ENCODE results near the gene ECM1.

Gene ECM1

DNA sequence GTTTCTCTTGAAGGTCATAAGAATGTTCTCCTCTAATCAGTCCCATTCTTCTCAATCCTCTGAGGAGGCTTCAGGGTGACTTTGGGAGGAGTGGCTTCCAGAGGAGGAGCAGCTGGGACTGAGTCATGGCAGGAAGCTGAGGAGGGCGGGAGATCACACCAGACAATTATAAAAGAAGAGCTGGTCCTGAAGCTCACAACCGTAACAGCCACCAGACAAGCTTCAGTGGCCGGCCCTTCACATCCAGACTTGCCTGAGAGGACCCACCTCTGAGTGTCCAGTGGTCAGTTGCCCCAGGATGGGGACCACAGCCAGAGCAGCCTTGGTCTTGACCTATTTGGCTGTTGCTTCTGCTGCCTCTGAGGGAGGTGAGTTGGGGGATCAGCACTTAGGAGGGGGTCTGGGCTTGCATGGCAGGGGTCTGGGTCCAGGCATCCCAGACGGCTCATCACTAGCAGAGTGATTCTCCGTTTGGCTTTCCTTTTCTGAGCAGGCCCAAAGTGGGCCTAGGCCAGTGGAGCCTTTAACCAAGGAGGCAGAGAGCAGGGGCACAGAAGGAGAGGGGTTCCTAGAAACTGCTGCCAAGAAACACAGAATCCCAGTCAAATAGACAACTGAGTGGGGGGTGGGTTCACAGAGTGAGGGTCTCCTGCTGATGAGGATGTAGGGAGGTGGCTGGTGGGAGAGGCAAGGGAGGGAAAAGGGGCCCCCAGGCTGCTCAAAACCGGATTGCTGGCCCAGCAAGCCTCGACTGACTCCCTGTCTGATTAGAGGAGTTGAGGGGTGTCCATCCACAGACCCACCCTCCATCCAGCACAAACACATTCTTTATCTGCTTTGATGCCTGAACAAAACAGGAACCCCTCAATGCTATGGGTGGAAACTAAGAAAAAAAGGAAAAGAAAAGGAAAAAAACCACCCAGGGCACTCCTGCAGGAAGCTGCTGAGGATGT is at the start of gene ECM1:
Gene ECM1 (plus strand): TSS at position 198 of the 953 bp plus-strand sequence. CDS start 101 bp downstream, at position 299.
- no peak for DNase-seq

DNA sequence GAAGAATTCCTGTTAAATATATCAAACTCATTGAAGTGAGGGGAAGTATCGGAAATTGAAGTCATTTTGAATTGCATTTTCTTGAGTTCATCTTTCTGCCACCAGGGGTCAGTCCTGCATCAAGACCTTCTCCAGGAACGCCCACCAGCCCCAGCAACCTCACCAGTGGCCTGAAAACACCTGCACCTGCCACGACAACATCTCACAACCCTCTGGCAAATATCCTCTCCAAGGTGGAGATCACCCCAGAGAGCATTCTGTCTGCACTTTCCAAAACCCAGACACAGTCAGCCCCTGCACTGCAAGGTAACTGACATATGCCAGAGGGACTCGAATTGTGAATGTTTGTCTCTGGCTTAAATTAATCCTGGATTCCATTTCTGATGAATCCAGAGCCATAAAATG is 43.5 kb upstream of the ECM1 start:
- peak; percentile 65 for DNase-seq

DNA sequence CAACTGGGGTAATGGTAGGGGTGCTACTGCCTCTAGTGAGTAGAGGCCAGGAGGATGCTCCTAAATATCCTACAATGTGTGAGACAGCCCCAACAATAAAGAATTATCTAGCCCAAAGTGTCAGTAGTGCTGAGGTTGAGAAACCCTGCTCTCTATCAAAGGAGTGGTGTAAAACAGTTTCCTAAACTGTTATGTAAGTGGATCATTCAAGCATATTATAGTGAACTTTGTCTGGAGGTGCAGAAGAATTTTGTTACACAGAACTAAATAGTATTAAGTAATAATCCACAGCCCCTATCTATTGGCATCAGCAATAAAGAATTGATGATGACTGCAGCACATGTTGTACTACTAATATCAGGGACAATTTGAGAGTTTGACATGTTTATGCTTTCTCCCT is 40.9 kb upstream of the ECM1 start:
- no peak for DNase-seq

DNA sequence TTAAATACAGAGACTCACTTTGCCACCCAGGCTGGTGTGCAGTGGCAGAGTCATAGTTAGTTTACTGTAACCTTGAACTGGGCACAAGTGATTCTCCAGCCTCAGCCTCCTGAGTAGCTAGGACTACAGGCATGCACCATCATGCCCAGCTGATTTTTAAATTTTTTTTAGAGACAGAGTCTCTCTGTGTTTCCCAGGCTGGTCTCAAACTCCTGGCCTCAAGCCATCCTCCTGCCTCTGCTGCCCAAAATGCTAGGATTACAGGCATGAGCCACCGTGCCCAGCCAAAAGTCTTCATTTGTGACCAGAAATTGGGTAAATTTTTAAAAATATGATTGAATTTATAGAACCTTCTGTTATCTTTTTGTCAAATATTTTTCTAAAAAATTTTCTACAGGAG is 38.6 kb upstream of the ECM1 start:
- no peak for DNase-seq

DNA sequence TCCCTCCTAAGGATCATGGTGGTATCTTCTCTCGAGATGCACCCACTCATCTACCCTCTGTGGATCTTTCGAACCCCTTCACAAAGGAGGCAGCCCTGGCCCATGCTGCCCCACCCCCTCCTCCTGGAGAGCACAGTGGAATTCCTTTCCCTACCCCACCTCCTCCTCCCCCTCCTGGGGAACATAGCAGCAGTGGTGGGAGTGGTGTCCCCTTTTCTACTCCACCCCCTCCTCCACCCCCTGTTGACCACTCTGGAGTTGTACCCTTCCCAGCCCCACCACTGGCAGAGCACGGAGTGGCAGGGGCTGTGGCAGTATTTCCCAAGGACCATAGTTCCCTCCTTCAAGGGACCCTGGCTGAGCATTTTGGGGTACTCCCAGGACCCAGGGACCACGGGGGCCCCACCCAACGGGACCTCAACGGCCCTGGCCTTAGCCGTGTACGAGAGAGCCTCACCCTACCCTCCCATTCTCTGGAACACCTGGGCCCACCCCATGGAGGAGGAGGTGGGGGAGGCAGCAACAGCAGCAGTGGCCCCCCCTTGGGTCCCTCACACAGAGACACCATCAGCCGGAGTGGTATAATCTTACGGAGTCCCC is 35.2 kb upstream of the ECM1 start:
- DNase-seq, result no peak

DNA sequence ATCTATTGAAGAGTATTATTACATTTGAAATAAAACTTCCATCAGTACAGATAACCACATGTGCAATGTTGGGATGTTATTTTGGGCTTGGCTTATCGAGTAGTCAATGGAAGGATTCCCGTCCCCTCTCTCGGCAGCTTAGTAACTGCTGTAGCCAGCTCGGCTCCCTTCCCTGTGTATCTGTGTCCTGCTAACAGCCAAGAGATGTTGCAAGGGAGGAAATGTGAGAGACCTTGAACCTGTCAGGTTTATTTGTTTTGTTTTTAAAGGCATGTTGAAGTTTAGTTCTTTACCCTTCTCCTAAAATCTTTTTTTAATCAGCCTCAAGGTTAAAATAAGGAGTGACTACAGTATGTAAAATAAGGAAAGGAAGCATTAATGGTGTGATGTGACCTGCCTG is 34.2 kb upstream of the ECM1 start:
- DNase-seq, result no peak

DNA sequence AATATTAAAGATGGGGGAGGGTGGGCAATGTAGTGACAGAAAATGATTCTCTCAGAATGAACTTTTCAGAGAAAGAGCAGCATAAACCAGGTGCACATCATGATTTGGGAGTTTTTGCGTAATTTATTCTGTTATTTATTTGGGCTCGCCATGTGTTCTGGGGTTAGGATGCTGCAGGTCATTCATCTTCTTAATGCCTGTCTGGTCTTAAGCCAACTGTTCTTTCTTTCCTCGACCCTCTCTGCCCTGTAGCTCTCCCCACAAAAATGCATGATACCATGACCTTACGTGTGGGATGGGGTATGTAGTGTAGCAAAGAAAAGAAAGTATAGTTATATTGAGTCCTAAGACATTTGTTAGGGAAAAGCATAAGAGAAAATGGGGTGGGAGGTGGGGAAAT is 33.0 kb upstream of the ECM1 start:
- DNase-seq, result no peak

DNA sequence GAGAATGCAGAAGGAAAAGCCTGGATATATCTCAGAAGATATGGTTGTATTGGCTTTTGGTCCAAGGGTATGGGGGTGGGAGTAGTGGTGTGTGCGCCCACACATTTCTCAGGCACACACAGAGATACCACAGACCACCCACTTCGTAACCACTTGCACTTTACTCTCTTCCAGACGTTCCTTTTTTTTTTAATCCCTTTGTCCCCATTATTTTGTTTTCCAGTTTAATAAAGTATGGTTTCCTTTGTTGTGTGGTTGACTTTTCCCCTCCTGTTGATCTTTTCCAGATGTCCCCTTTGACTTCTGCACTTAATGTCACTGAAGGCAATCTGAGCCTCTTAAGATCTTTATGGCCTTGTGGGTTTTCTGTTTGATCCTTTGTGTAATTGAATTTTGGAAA is 31.2 kb upstream of the ECM1 start:
- DNase-seq, result no peak

DNA sequence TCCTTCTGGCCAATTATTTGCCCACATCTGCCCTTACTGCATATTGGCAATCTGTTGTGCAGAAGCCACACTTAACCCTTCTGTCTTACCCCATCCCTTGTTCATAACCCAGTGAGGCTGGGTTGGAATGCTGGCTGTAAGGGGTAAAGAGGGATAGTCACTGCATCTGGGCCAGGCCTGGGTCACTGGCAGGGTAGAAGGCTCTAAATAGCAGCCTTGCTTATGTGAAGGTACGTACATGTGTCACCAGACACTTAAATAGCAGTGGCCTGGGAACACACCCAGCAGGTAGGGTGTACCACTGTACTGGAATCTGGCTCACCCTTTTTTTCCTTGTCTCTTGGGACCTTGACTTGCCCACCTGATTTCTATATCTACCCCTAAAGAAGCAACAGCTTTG is 30.6 kb upstream of the ECM1 start:
- DNase-seq, result no peak

DNA sequence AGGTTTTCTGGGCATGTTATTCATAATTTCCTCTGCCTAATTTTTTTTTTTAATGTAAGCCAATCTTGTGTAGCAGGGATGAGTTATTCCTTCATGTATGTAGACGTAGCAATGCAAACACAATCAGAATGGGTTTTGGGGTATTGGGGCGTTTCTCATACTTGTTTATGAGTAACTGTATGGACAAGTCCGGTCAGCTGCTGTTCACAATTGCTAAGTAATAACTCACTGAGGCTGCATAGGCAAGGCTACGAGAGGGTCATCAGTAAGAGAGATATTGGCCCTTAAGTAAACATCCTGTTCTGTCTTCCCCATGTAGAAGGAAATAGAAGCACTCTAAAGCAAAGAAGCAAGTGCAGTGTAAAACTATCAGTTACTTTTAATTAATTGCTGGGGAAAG is 30.2 kb upstream of the ECM1 start:
- no peak for DNase-seq

DNA sequence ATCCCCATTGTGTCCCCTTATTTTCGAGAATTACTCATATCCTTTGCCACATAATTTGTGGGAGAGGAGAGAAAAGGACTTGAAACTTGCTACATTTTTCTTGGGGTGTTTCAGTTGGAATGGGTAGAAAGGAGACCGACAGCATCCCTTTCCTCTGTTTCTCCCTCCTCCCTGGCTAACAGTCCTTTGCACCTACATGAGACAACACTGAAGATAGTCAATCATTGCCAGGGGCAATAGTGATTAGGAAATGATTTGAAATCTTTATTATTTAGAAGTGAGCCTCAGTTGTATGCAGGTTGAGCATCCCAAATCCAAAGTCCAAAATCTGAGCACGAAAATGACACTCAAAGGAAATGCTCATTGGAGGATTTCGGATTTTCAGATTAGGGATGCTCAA is 28.5 kb upstream of the ECM1 start:
- DNase-seq, result no peak

DNA sequence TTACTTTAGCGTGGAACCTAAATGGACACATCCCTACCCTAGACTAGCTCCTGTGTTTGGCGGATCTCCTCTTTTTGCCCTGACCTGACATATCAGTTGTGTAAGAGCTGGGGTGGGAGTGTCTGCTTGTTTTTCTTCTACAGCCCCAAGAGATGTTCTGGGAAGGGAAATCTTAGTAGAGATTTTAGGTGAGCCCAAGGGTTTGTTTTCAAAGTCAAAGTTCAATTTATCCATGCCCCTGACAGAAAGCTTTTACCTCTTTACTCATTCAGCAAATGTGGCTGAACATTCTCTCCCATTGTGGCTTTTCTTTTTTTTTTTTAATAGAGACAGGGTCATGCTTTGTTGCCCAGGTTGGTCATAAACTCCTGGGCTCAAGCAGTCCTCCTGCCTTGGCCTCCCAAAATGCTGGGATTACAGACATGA is 28.0 kb upstream of the ECM1 start:
- no peak for DNase-seq

DNA sequence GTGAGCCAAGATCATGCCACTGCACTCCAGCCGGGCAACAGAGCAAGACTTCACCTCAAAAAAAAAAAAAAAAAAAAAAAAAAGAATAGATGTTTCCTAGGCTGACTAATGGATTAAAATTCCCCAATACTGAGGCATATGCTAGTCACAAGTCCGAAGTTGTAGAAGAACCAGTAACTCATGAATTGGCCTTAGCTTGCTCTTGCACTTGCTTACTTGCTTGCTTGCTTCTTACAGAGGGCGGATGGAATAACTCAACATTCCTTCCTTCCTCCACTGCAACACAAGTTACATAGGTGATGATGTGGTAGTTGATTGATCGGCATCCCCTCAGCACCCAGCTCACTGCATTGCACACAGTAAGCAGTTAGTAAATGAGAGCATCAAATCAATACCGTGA is 23.5 kb upstream of the ECM1 start:
- no peak for DNase-seq

DNA sequence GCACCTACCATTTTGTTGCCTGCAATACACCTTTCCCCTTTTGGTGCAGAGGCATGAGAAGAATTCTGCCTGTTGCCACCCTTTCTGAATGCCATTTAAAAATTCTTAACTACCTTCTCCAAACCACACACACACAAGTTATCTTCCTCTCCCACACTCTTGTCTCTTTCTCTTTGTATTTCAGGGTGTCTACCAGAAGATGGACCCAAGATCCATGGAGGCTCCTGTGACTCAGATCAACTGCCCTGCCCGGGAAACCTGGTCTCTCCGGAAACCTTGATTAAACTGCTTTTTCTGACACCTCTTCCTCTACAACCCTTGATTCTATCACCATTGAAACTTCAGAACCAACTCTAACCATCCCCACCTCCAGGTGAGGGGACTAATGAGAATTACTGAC is 23.0 kb upstream of the ECM1 start:
- no peak for DNase-seq

DNA sequence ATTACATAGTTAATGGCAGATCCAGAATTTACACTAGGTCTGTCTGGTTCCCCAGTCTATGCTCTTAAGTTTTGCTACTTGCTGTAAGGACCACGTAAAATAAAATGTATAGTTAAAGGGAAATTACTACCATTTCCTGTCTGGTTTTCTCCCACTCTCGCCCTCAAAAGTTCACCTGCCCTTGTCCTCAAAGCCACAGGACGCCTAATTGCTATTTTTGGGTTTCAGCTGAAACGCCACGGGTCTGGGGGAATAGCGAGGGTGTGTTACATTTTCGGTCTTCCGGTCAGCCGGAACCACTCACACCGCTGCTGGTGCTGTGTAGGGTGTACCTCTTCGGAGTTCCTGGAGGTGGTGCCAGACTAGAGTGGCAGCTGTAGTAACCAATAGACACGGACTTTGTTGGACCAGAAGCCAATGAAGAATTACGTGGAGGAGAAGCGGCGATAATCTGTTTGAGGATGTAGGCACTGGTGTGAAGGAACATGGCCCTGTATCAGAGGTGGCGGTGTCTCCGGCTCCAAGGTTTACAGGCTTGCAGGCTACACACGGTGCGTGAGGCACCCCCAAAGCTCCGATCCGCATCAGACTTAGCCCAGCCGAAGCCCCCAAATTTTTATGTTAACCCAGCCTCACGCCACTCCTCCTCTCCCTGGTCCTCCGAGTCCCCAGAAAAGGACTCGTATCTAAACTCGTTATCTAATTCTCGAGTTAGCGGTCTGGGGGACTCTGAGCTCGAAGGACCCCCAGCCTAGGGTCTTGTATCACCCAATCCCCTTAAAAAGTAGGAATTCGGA is 20.7 kb upstream of the ECM1 start, which contains the start of gene TARS2:
Gene TARS2 (plus strand): TSS at position 454 of the 797 bp plus-strand sequence. CDS start 32 bp downstream, at position 486.
- DNase-seq, result peak; percentile 99

DNA sequence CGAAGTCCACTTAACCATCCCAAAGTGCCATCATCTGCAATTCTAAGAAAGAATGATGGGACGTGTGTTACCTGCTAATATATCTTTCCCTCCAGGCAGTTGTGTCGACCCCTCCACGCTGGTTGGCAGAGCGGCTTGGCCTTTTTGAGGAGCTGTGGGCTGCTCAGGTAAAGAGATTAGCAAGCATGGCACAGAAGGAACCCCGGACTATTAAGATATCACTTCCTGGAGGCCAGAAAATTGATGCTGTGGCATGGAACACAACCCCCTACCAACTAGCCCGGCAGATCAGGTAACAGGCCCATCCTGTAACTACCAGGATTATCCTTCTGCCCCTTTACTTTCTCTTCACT is 20.2 kb upstream of the ECM1 start:
- no peak for DNase-seq

DNA sequence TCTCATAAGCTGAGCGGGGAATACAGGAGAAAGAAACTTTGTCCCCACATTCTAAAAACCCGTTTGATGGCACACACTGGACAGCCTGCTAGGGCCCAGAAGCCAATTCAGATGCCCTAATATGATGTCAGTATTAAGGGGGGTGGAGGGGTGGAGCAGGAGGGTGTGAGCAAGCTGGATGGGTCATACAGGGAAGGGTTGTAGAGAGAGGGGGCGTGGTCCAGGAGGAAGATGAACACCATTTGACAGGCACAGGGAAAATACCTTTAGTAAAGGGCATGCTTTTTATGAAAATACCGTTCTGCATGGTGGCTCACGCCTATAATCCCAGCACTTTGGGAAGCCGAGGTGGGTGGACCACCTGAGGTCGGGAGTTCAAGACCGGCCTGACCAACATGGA is 14.7 kb upstream of the ECM1 start:
- no peak for DNase-seq

DNA sequence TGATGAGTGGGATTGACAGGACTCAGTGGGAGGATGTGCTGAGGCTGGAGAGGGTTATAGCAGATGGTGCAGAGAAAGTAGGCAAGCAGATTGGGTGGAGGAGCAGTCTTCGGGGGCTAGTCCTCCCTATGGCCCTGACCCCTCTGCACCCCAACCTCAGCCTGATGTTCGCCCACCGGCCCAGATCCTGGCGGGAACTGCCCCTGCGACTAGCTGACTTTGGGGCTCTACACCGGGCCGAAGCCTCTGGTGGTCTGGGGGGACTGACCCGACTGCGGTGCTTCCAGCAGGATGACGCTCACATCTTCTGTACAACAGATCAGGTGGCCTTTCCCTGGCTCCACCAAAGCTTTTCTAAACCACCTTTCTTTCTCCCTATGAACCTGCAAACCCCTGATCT is 9.6 kb upstream of the ECM1 start:
- DNase-seq, result no peak

DNA sequence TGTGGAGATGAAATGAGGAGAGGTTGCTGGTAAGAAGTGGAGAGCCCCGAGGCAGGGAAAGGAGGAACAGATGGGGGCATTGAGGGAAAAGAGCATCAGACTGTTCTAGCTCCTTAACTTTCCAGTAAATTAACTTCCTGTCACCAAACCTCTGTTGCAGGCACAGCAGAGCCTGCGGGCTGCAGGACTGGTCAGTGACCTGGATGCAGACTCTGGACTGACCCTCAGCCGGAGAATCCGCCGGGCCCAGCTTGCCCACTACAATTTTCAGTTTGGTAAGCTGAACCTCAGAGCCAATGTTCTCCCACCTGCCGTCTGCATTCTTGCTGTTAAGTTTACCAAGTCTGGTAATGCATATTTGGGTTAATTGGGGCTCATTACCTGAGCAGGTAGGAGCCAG is 2.5 kb upstream of the ECM1 start:
- DNase-seq, result no peak

DNA sequence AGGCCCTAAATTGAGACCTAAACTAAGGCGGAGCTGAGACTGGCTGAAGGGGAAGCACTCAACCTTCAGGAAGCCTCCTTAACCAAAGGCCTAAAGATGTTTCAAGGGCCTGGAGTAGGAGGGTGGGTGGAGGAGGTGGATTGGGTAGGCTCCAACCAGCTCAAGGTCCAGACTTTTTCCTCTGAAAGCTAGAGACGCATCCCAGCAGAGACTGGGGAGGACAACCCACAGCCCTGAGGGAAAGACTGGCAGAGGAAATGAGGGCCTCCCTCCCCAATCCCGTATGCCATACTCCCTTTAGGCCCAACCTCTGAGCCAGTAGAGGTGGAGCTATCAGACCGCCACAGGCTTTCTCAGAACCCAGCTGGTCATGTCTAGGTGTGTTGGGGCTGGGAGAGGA is 1.1 kb downstream of the ECM1 start:
- DNase-seq, result no peak

DNA sequence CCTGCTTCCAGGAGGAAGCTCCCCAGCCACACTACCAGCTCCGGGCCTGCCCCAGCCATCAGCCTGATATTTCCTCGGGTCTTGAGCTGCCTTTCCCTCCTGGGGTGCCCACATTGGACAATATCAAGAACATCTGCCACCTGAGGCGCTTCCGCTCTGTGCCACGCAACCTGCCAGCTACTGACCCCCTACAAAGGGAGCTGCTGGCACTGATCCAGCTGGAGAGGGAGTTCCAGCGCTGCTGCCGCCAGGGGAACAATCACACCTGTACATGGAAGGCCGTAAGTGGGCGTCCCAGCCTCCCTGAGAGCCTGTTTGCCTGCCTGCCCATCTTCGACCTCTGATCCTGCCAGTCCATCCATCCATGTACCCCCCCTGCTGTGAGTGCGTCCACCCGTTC is 3.6 kb downstream of the ECM1 start:
- DNase-seq, result peak; percentile 87

DNA sequence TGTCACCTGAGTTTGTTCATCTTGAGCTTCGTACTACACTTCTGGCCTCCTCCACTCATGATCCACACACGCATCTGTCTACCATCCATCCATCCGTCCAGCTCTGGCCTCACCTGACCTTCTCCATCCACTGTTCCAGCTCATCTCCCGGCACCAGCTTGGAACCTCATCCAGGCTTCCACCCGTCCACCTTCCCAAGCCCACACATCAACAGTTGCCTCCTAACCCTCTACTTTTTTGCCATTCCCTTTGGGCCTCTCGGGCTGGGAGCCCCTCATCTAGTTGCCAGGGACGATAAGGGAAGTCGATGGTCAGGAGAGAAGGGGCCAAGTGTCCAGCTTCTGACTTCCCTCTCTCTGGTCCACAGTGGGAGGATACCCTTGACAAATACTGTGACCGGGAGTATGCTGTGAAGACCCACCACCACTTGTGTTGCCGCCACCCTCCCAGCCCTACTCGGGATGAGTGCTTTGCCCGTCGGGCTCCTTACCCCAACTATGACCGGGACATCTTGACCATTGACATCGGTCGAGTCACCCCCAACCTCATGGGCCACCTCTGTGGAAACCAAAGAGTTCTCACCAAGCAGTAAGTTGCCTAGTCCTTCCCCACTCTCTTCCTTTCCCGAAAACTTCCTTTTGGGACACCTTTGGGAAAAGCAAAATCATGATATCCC is 4.2 kb downstream of the ECM1 start:
- no peak for DNase-seq

DNA sequence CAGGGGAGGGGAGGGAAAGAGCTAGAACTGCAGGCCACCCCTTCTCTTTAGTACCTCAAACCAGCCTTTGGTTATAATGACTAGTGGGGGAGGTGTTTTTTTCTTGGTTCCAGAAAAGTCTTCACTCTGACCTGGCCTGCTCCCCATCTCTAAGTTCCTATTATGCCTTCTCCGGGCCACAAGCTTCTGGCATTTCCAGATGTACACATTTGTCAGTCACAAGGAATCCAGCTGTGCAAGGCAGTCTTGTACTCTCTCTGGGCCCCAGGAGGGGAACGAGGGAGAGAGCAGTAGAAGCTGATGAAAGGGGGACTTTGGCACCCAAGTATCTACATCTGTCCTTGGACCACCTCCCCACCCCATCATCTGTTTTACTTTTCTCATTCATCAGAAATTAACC is 4.9 kb downstream of the ECM1 start:
- no peak for DNase-seq

Measured in NCI-H1105 treated with DMSO at 0.1 percent for 48 hours (cell line).